Adrenal gland (tissue), 12 donors: ENCODE results near the gene PPP1R12B. TPM values are rescaled to one million over a fixed set of nuclear protein-coding genes. Genes with fewer than 3 reads are reported as not detected.
"Not testable (repeated sequence)": the region's sequence is repeated elsewhere in the genome, so short reads cannot be mapped to it uniquely, and the experiment has no call there.

Experiments
- DNase-seq, 7 donors: peaks; one replicate each; pipeline ENCODE4 v3.0.0-alpha.2; 2019 to 2020
- H3K27ac ChIP-seq, 5 donors: fragments of 200-600 bp; sonication (generic) in 4 of 5; 1 replicate in 3 of 5; 2 replicates in 2 of 5; pipeline versions ENCODE4 v1.5.1 to v1.8.0; 2016 to 2020; ENCODE audit warnings: mild to moderate bottlenecking in 1 of 5
- H3K27me3 ChIP-seq: fragments of 200-600 bp; 2 replicates; pipeline ENCODE4 v1.8.0; 2021
- H3K36me3 ChIP-seq, 2 donors: fragments of 200-600 bp; replicated peaks in 1 of 2; 1 replicate in 1 of 2; 2 replicates in 1 of 2; pipeline versions ENCODE4 v1.5.1 to v1.8.0; 2018 to 2022
- H3K4me1 ChIP-seq, 2 donors: fragments of 200-600 bp; replicated peaks in 1 of 2; 1 replicate in 1 of 2; 2 replicates in 1 of 2; pipeline versions ENCODE4 v1.5.1 to v1.8.0; 2018 to 2021
- H3K4me3 ChIP-seq, 4 donors: fragments of 200-600 bp; sonication (generic) in 3 of 4; one replicate each; pipeline ENCODE4 v1.5.1; 2016 to 2018
- H3K9me3 ChIP-seq, 3 donors: fragments of 200-600 bp; sonication (generic) in 1 of 3; replicated peaks in 1 of 3; 1 replicate in 2 of 3; 2 replicates in 1 of 3; pipeline versions ENCODE4 v1.5.1 to v1.8.0; 2016 to 2021
- POLR2A ChIP-seq, 2 donors: fragments of 450-650 bp; IDR thresholded peaks; one replicate each; pipeline ENCODE4 v1.6.1; 2017; ENCODE audit warnings: antibody characterized with exemption in 2 of 2, mild to moderate bottlenecking in 2 of 2, moderate library complexity in 1 of 2
- WGBS, 4 donors: extraction: QIAGEN DNeasy Blood & Tissue Kit in 2 of 4; methylation state at CpG; one replicate each; pipeline versions ENCODE4 v1.1.5 to v1.1.7; 2013 to 2017; 5-methylcytosine and 5-hydroxymethylcytosine counted together
- intact Hi-C, 2 donors: fragments of 100-400 bp; cut with DNase I; formaldehyde crosslinking; loops; one replicate each; pipeline versions ENCODE4 v1.14.1 to v1.15.0; 2022 to 2023
- polyA plus RNA-seq, 3 donors: library from polyadenylated mRNA; stranded (reverse); fragments of 200-250 nt in 2 of 3; fragments of 350-450 nt in 1 of 3; fragmentation: Illumina TruSeq in 1 of 3; extraction: RNeasy Lipid Tissue Mini Kit (QIAGEN cat#74804) in 1 of 3; gene quantifications; one replicate each; pipeline ENCODE4 v1.2.3, GENCODE V29; 2013 to 2014
- total RNA-seq, 9 donors: library from RNA; depleted of rRNA in 4 of 9; stranded (reverse); fragments of >200 nt in 4 of 9; fragments of 120-200 nt in 1 of 9; fragmentation: NEBNext Ultra II Directional in 1 of 9; extraction: Animal tissue kit (Norgen Biotek cat#: 25700) in 1 of 9; gene quantifications; one replicate each; pipeline versions ENCODE4 v1.1.0 to v1.2.4, GENCODE V29; 2013 to 2023
- TF ChIP-seq, protein P1 (sequence below), 6 experiments: fragments of 450-650 bp in 4 of 6; fragments of 200-600 bp in 2 of 6; sonication (generic) in 1 of 6; IDR thresholded peaks; 1 replicate in 5 of 6; 2 replicates in 1 of 6; pipeline versions ENCODE4 v1.5.1 to v1.8.0; 2016 to 2021; ENCODE audit warnings: antibody characterized with exemption in 6 of 6, mild to moderate bottlenecking in 2 of 6, moderate library complexity in 1 of 6
- donor health status: healthy with polysubstance abuse.
- donor health status: Bipolar disorder and iron deficiency.
- donor health status: DM: yes; HTN: yes; CAD: no.
- donor health status: DM: no; HTN: no; CAD: no.
- donor health status: DM: no; HTN: no; CAD: no.
- donor health status: DM: yes; HTN: yes; CAD: no.

Gene PPP1R12B
- total and polyA plus RNA-seq, 12 donors, result 3.0 to 43.9 (median 19.8) TPM

DNA sequence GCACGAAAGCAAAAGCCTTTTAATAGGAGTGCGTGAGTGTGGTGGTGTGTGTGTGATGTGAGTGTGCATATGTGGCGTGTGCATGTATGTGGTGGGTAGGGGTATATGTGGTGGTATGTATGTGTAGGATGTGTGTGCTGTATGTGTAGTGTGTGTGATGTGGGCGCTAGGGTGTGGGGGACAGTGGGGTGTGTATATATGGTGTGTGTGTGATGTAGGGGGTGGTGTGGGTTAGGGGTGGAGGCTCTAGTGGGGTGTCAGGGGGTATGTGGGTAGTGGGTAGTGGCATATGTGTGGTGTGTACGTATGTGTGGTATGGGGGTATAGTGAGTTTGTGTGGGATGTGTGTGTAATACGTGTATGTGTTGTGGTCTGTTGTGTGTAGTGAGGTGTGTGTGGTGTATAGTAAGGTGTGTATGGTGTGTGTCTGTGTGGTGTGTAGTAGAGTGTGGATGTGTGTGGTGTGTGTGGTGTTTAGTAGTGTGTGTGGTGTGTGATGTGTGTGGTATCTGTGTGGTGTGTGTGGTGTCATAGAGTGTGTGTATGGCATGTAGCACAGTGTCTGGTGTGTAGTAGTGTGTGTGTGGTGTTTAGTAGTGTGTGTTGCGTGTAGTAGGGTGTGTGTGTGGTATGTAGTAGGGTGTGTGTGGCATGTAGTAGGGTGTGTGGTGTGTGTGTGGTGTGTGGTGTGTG lies 275.7 kb downstream of the PPP1R12B start:
- no peaks in the 10 kb centered on the region for H3K27me3 ChIP-seq
- TF ChIP-seq, protein P1, sequence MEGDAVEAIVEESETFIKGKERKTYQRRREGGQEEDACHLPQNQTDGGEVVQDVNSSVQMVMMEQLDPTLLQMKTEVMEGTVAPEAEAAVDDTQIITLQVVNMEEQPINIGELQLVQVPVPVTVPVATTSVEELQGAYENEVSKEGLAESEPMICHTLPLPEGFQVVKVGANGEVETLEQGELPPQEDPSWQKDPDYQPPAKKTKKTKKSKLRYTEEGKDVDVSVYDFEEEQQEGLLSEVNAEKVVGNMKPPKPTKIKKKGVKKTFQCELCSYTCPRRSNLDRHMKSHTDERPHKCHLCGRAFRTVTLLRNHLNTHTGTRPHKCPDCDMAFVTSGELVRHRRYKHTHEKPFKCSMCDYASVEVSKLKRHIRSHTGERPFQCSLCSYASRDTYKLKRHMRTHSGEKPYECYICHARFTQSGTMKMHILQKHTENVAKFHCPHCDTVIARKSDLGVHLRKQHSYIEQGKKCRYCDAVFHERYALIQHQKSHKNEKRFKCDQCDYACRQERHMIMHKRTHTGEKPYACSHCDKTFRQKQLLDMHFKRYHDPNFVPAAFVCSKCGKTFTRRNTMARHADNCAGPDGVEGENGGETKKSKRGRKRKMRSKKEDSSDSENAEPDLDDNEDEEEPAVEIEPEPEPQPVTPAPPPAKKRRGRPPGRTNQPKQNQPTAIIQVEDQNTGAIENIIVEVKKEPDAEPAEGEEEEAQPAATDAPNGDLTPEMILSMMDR (IDR thresholded peaks at IDR 0.05), result no peak
- TF ChIP-seq POLR2A (IDR thresholded peaks at IDR 0.05), result no peak
- intact Hi-C loops, result no loop called here
- H3K9me3 ChIP-seq, result no peaks in the 10 kb centered on the region
- H3K4me3 ChIP-seq, result no peak overlapping the region
- H3K27ac ChIP-seq, result no peak overlapping the region
- WGBS, 4 donors, result 76 to 87% (median 83%) methylated on average over 7 of the region's 7 CpGs
- DNase-seq, result no peak
- no peaks in the 10 kb centered on the region for H3K4me1 ChIP-seq
- H3K36me3 ChIP-seq, result no peaks in the 10 kb centered on the region

DNA sequence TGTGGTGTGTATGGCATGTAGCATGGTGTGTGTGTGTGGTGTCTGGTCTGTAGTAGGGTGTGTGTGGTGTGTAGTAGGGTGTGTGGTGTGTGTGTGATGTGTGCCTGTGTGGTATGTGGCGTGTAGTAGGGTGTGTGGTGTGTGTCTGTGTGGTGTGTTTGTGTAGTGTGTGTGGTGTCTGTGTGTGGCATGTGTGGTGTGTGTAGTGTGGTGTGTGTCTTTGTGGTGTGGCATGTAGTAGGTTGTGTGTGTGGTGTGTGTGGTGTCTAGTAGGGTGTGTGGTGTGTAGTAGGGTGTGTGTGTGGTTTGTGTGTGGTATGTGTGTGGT lies 276.2 kb downstream of the PPP1R12B start:
- Histone ChIP-seq H3K36me3 (no peaks in the 10 kb centered on the region), H3K9me3 (no peaks in the 10 kb centered on the region), H3K27me3 (no peaks in the 10 kb centered on the region), H3K4me1 (no peaks in the 10 kb centered on the region), H3K4me3 (no peak overlapping the region), H3K27ac (no peak overlapping the region)
- 56 to 87% (median 78%) methylated on average over 1 of the region's 1 CpG for WGBS, 4 donors
- intact Hi-C loops, result no loop called here
- TF ChIP-seq, protein P1 (IDR thresholded peaks at IDR 0.05), result no peak
- no peak for TF ChIP-seq POLR2A (IDR thresholded peaks at IDR 0.05)
- no peak for DNase-seq

DNA sequence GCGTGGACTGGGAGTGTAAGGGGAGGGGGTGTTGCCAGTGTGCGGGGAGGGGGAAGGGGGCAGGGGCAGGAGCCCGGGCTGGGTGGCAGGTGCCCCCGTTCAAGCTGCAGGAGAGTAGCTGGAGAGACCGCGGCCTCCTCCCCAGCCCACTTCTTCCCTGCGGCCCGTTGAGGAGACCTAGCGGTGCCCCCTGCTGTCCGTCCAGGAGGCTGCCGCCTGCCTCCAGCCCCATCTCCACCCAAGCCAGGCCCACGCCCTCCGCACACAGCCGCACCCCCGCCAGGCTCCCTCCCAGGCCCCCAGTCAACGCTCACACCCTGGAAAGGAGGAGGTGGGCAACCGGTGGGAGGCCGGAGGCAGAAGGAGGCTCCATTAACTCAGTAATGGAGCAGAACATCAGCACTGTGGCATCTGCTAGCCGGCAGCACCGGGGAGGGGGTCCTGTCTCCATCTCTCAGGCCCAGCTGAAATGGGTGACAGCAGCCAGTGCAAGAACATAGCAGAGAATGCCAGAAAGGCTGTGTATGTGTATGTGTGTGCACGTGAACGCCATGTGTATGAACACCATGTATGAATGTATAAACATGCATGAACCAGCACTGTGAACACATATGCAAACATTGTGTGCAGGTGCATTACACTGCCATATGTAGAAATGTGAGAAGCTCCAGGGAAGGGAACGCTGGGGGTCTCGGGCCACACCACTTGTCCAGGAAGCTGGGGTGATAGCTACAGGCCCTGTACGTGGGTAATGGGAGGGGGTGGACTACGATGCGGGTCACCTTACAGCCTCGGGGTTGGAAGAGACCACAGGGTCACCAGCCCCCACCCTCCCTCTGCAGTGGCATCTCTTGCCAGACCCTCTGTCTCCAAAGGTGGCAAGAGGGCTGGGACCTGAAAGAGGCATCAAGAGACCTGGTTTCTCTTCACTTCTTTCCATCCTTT lies 277.2 kb downstream of the PPP1R12B start:
- Histone ChIP-seq H3K36me3 (no peaks in the 10 kb centered on the region), H3K27me3 (no peaks in the 10 kb centered on the region), H3K4me3 (no peak overlapping the region), H3K27ac (no peak overlapping the region), H3K4me1 (no peaks in the 10 kb centered on the region), H3K9me3 (no peaks in the 10 kb centered on the region)
- WGBS, 4 donors, result 31 to 70% (median 36%) methylated on average over 10 to 28 of the region's 28 CpGs
- DNase-seq, result peak; percentile 47 to 78 (median 63)
- TF ChIP-seq, protein P1 (IDR thresholded peaks at IDR 0.05), result peak; percentile 41 to 78 (median 54)
- no peak for TF ChIP-seq POLR2A (IDR thresholded peaks at IDR 0.05)
- intact Hi-C loops, result no loop called here

DNA sequence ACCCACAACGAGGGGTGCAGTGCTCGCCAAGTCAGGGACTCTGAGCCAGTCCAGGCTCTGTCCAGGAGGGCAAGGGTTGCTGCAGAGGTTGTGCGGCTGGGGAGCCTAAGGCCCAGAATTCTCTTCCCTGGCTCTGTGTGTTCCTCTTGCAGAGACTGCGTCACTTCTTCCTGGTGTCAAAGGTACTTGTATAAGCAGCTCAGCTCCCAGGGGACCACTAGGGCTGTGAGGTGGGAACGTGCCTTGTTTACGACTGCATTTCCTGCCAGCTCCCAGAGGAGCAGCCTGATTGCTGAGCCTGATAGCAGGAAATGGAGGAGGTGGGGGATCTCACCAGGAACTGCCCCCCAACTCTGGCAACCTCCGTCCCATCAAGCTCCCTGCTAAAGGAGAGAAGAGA lies 278.5 kb downstream of the PPP1R12B start:
- DNase-seq, H3K9me3 ChIP-seq, H3K4me1 ChIP-seq, H3K27me3 ChIP-seq, H3K4me3 ChIP-seq, H3K27ac ChIP-seq, intact Hi-C loops, H3K36me3 ChIP-seq: not testable (repeated sequence)
- WGBS, 4 donors, result 53 to 75% (median 58%) methylated on average over 2 to 7 of the region's 7 CpGs
